HG02571 (cell line): ENCODE data around the gene NEMP2.

ENCODE experiments used
- ATAC-seq: cut with Tn5 transposase; IDR thresholded peaks from one replicate; pipeline ENCODE4 v1.9.1; 2021; ENCODE audit warnings: mild to moderate bottlenecking, moderate library complexity; ENCODE audit not compliant: unreplicated experiment

The NEMP2 gene

GRCh38 chr2:190462181-190462580 is 72.3 kb downstream of the NEMP2 start:
- no peak for ATAC-seq

GRCh38 chr2:190460487-190460886 is 74.0 kb downstream of the NEMP2 start:
- no peak for ATAC-seq

GRCh38 chr2:190459881-190460280 is 74.6 kb downstream of the NEMP2 start:
- no peak for ATAC-seq

- ATAC-seq, result no peak
Observed at GRCh38 chr2:190458352-190459107, 76.0 kb downstream of the NEMP2 start.

GRCh38 chr2:190457256-190457655 is 77.3 kb downstream of the NEMP2 start:
- no peak for ATAC-seq

GRCh38 chr2:190456833-190457232 is 77.7 kb downstream of the NEMP2 start:
- no peak for ATAC-seq

- ATAC-seq, result no peak
Observed at GRCh38 chr2:190455358-190456095, 79.0 kb downstream of the NEMP2 start.

- ATAC-seq, result no peak
Observed at GRCh38 chr2:190454795-190455194, 79.7 kb downstream of the NEMP2 start.
